GM12892 (cell line): ENCODE results near the gene REPIN1.

Experiments
- POLR2A ChIP-seq: IDR thresholded peaks from 2 replicates; pipeline ENCODE4 v1.6.1; 2011; ENCODE audit warnings: low read depth, low read length, control low read depth
- POLR2AphosphoS5 ChIP-seq: IDR thresholded peaks from 2 replicates; pipeline ENCODE4 v1.6.1; 2011; ENCODE audit warnings: low read depth, low read length, control low read depth
- TAF1 ChIP-seq: IDR thresholded peaks from 2 replicates; pipeline ENCODE4 v1.6.1; 2011; ENCODE audit warnings: low read depth, mild to moderate bottlenecking, control low read depth, low read length, borderline replicate concordance

- TF ChIP-seq POLR2AphosphoS5 (no peak), POLR2A (no peak), TAF1 (no peak)
Observed at GRCh38 chr7:150325901-150326300, 42.7 kb upstream of the REPIN1 start.
